T47D (cell line): ENCODE results near the gene MIPOL1.

Experiments
- DNase-seq, 2 experiments: peaks; one replicate each; pipeline versions ENCODE4 v3.0.0 to v3.0.0-alpha.2; 2011 to 2012; ENCODE audit warnings: low read depth in 1 of 2, low spot score in 1 of 2
- JUND ChIP-seq: IDR thresholded peaks from 2 replicates; pipeline ENCODE4 v1.6.1; 2012; ENCODE audit warnings: low read depth
- in situ Hi-C: cut with HindIII; loops from 2 replicates; pipeline ENCODE4 v1.10.0; 2016; ENCODE audit warnings: low sequenced_read_pairs, low pct_unique_long_range_greater_than_20kb

The MIPOL1 gene

DNA sequence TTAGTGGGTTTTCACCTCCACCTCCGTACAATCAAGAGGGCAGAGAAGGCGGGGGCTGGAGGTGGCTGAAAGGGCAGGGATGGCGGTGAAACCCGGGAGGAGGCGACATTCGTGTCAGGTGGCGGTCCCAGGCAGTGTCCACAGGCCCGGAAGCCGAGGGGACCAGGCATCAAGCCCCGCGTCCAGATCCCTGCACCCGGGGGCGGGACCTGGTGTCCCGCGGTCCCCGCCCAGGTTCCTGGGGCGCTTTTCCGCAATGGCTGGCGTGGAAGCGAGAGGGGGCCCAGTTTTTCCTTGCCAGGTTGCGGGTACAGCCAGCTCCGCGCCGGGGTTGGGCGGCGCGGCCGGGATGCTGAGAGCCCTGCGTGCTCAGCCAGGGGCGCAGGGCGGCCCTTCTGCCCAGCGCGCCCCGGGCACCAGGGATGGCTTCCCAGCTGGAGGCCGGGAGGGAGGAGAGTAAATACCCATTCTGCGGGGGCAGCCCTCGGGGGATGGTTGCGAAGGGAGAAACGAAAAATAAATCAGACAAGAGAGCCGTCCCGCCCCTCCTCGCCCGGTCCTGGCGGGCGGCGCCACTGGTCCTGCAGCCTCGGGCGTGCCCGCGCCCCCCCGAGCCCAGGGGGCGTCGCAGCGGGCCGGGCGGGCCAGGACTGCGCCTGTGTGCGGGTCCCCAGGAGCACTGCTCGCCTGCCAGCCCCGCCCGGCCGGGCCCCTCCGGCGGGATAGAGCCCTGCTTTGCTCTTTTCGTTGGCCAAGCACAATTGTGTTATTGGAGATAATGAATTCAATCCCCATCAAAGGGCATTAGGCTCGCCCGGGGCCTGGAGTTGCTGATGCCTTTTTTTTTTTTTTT lies 385.8 kb downstream of the MIPOL1 start:
- in situ Hi-C loops: no loop called here
- peak in 1 of 2 experiments; percentile 91 for DNase-seq
- peak; percentile 37 for TF ChIP-seq JUND

DNA sequence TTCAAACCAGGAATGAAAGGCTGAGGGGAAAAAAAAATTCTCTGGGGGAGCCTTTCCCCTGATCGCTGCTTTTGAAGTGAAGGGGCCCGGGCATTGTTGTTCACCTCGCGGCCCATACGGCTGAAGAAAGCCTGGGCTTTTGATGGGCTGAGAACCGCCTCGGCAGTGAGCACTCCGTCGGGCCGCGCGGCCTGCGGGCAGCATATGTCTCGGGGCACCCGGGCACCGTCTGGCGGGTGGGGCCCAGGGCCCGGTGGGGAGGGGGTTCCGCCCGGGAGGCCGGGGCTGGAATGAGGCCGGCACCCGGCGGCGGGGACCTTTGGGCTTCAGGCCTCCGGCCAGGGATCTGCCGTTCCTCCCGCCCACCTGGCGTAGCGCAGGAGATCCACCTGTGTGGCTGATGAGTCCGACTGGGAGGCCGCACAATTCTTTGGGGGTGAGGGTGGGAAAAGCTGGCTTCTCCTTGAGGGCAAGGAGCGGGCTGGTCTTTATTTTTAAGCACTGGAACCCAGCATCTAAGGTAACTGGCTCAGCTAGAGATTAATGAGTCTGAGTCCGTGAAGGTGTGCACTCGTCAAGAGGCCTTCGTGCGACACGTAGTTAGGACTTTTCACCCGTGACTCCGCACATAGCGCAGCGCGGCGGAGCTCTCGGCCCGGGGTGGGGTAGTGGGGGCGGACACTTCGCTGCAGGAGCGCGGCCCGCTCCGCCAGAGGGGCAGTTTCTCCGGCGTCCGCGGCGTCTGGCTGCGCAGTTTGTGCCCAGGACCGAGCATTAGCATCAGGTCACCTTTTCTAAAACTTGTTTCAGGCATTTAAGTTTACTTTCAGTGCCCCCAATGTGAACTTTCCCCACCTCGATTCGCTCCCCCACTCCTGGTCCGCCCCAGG lies 386.7 kb downstream of the MIPOL1 start:
- in situ Hi-C loops: no loop called here

GRCh38 chr14:37585101-37585511 lies 387.4 kb downstream of the MIPOL1 start:
- TF ChIP-seq JUND: no peak
- DNase-seq: peak in 1 of 2 experiments; percentile 96
- in situ Hi-C loops: no loop called here

More for the DNA sequence above, 386.7 kb downstream of the MIPOL1 start:
- TF ChIP-seq JUND: no peak
- peak in 1 of 2 experiments; percentile 92 for DNase-seq

DNA sequence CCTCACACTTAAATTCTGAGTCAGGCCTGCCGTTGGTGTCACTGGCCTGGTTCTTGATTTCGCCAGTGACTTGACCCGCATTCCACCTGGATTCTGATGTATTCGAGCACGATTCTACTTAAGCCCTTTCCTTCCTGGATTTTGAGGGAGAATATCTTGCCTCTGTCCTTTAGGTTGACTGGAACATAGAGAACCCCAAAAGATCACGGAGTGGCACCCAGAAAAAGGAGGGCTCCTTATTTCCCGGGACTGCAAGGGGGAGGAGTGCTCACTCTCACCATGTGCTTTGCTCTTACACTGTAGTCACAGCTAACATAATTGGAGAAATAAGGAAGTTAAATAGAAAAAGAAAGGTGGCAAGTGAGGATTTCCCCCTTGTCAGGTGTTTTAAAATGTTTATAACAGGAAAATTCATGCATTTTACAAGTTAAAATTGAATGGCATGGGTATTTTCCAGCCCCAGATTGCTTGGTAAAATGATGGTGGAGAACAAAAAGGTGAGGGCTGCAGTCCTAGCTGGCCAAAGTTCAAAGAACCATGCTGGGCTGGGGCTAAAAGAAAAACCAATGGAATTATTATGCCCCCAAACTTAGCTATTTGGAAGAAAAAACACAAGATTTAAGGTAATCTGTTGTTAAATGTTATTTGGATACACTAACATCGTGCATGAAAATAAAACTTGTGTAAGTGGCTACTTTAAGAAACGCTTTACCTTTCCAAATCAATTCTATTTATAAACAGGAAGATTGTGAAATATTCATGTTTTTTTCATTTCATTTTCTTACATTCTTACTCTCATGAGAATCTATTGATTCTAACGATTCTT lies 388.4 kb downstream of the MIPOL1 start:
- in situ Hi-C loops: no loop called here
- peak in 1 of 2 experiments; percentile 78 for DNase-seq

DNA sequence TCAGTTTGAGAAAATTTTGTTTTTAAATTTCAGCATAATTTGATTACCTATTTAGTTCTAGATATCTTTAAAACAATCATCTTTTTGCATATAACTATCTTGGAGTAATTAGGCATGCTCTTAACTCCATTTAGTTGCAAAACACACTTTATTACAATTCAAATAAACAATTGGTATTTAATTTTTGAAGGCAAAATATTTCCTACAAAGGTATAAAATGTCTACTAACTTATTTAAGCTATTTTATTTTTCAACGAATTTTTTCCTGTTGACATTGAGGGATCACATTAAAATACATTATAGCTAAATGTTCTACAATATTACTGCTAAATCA lies 389.0 kb downstream of the MIPOL1 start:
- in situ Hi-C loops: no loop called here
- TF ChIP-seq JUND: no peak

More for the DNA sequence above, 388.4 kb downstream of the MIPOL1 start:
- no peak for TF ChIP-seq JUND

GRCh38 chr14:37587131-37587803 lies 389.5 kb downstream of the MIPOL1 start:
- no peak for TF ChIP-seq JUND
- peak in 1 of 2 experiments; percentile 63 for DNase-seq
- in situ Hi-C loops: no loop called here

More for the DNA sequence above, 389.0 kb downstream of the MIPOL1 start:
- DNase-seq: no peak

- peak in 1 of 2 experiments; percentile 87 for DNase-seq
- in situ Hi-C loops: no loop called here
- no peak for TF ChIP-seq JUND
Observed at GRCh38 chr14:37587881-37588666, 390.3 kb downstream of the MIPOL1 start.

- DNase-seq: peak in 1 of 2 experiments; percentile 93
- peak; percentile 73; the same call in 1 of the 2 replicates for TF ChIP-seq JUND
- in situ Hi-C loops: no loop called here
Observed at GRCh38 chr14:37588667-37588955, 390.9 kb downstream of the MIPOL1 start.

DNA sequence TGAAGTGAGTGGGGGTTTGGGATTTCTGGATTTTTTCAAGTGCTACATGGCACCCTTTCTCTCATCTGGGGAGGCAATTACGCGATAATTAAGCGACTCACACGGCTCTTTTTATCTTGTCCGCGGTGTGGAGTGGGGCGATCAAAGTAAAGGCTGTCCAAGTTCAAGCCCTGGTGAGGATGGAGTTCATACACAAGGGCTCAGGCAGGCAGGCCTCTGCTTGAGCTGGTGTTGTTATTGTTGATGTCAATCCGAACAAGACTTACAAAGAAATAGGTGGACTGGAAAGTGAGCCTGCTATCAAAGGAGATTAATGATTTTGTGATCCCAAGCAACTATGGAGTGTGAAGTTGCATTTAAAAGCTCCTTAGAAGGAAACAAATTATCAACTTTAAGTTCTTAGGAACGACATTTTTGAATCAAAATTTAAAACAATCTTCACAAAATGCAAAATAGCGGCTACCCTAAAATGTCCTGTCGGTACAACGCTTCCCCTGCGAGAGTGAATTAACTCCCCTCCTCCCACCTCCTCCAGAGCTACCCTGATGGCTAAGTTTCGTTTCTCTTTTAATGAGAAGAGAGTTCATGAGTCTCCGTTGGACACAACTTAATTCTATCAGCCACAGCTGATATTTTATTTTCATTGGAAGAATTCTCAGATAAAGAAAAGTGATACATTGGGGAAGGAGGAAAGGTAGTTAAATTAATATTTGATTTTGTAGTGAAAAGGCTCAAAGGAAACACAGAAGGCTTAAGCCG lies 391.4 kb downstream of the MIPOL1 start:
- in situ Hi-C loops: no loop called here
- peak; percentile 18 for TF ChIP-seq JUND
- peak in 1 of 2 experiments; percentile 85 for DNase-seq

DNA sequence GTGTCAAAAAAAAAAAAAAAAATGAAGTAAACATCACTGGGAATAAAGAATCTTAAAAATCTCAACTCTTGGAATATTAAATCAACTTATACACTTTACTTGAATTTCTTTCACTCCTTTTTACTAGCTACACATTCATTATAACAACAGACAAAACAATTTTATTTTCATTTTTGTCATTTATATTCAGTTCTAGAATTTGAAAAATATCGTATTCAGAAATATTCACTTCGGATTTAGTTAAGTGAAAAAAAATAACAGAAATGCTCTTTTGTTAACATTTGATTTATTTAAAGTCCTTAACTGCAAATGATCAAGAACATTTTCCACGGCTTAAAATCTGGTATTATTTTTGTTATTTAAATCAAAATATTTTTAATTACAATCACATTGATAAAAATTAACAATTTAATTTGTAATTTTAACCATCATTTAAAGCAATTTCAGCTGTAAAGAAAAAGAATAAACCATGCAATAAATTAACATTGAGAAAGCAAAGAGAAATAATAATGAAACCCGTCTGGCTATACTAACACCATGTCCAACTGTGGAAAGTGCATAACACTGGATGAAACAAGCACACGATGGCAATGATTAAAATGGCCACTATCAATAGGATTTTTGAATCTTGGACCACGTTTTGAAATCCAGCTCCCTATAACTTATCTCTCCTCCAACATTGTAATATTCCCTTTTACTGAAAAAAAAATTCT lies 392.1 kb downstream of the MIPOL1 start:
- peak; percentile 1; the same call in 1 of the 2 replicates for TF ChIP-seq JUND
- peak in 1 of 2 experiments; percentile 73 for DNase-seq
- in situ Hi-C loops: no loop called here
